GM21423 (cell line): ENCODE results near the gene BCAN.

ENCODE experiments used
- ATAC-seq: cut with Tn5 transposase; IDR thresholded peaks from one replicate; pipeline ENCODE4 v1.9.1; 2021; ENCODE audit warnings: mild to moderate bottlenecking, moderate library complexity; ENCODE audit not compliant: unreplicated experiment

Gene BCAN

DNA sequence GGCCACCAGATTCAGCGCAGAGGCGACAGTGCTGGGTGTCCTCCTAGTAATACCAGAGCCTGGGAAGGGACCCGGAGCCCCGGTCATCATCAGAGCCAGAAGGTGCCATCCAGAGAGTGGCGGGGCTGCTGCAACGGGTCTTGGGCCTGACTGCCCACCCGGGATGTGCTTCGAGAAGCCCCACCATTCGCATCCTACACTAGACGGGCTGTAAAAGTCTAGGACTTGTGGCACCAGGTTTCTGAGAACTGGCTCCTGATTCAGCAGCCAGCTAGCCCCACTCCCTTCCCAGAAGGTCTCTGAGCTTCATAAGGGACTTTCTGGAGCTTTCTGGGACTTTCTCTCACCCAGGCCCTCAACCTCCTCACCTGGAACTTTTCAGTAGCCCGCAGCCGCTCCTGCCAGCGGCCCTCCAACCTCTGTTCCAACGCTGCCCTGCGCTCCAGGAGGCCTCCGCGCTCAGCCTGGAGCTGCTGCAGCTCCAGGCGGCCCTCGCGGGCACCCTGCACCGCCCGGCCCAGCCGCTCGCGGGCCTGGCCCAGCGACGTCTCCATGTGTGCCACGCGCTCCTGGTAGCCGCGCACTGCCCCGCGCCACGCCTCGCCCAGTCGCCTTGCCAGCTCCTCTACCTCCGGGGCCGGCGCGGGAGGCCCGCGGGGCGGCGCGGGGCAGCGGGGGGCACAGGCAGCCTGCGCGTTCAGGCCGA lies 34.4 kb downstream of the BCAN start:
- ATAC-seq = no peak

- no peak for ATAC-seq
Measured at GRCh38 chr1:156676820-156677615, 35.1 kb downstream of the BCAN start, which contains the start of gene NES. Gene NES (minus strand): TSS chr1:156677407. CDS start chr1:156677264, 143 bp downstream.

GRCh38 chr1:156677616-156678596 lies 36.0 kb downstream of the BCAN start:
- no peak for ATAC-seq

GRCh38 chr1:156680056-156680455 lies 38.1 kb downstream of the BCAN start:
- ATAC-seq = no peak

DNA sequence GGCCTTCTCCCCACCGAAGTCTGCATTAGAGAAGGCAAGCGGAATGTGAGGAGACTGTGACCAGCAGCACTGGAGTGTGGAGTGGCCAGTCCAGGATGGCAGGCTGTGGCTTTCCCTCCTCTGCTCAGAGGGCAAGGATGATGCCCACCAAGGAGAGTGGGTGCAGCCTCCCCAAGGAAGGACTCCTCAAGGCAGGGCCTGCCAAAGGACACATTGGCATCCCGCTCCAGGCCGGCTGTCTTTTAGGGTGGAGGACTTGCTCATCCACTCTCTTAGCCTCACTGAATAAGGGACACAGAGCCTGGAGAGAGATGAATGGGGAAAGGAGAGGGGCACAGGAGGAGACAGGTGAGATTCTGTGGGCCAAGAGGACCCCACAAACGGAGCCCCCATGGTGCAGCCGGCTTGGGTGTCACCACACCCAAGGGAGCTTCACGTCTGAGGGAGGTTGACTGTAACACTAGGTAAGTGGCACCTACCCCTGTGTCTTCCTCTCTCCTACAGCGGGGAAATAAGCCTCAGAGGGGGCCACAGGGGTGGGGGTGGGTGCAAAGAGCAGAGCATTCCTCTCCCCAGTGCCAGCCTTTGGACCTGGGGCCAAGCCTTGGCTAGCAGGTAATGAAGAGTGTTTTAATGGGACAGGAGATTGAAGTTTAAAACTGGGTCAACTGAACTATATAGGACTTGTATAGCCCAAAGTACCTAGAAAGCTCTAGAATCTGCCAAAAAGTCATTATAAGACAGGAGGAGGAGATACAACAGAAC lies 39.5 kb downstream of the BCAN start:
- no peak for ATAC-seq

GRCh38 chr1:156682166-156682890 lies 40.4 kb downstream of the BCAN start:
- no peak for ATAC-seq

GRCh38 chr1:156684227-156684782 lies 42.4 kb downstream of the BCAN start:
- no peak for ATAC-seq

GRCh38 chr1:156689035-156689952 lies 47.4 kb downstream of the BCAN start:
- ATAC-seq = no peak

GRCh38 chr1:156689953-156690674 lies 48.2 kb downstream of the BCAN start:
- no peak for ATAC-seq

DNA sequence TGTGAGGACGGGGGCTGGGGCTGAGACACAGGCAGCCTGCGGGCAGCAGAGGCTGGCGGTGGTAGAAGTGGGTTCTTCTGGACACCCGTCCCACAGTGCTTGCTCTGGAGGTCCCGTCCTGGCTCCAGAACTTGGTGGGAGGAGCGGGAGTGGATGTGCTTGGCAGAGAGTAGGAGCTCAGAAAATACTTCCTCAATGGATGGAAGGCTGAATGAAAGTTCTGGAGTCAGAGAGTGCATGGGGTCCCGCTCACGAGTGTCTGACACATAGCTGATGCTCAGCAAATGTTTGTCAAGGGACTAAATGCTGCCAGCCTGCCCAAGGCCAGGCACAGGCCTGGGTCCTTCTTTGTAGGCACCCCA lies 48.7 kb downstream of the BCAN start:
- ATAC-seq = no peak

GRCh38 chr1:156691191-156691590 lies 49.3 kb downstream of the BCAN start:
- no peak for ATAC-seq

- ATAC-seq = no peak
Measured at GRCh38 chr1:156691665-156692440, 49.9 kb downstream of the BCAN start.

DNA sequence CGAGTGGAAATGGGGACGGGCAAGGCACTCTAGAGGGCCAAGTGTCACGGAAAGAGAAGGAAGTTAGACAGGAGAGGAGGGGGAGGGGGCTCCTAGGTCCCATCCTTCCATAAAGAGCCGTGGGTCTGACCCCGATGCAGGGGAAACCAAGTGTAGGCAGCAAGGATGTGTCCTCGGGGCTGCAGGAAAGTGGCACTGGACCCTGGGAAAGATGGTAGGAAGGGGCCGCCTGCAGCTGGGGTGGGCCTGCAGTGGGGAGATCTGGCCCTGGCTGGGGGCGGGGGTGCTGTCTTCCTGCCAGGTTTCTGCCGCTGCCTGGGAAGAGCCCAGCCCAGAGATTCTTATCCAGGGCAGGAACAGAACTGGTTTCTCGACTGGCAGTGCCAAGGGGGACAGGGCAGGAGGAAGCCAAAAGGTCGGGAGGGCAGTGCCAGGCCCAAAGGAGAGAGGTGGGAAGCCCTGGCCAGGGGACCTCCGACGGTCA lies 50.6 kb downstream of the BCAN start:
- ATAC-seq = no peak

GRCh38 chr1:156692925-156693847 lies 51.3 kb downstream of the BCAN start:
- no peak for ATAC-seq

GRCh38 chr1:156693848-156694689 lies 52.2 kb downstream of the BCAN start:
- ATAC-seq = no peak
